HFF-Myc (cell line): ENCODE results near the gene GPC1.

Experiments used
- DNase-seq: peaks from one replicate; pipeline ENCODE4 v3.0.0-alpha.2; 2011; ENCODE audit warnings: low read depth; ENCODE audit errors: extremely low read depth
- H3K4me3 ChIP-seq: replicated peaks from 2 replicates; pipeline ENCODE4 v1.5.1; 2011; ENCODE audit warnings: low read depth, mild to moderate bottlenecking, control low read depth, low read length
- CTCF ChIP-seq: IDR thresholded peaks from 2 replicates; pipeline ENCODE4 v1.5.1; 2012; ENCODE audit warnings: mild to moderate bottlenecking, low read depth, low read length, control low read depth; ENCODE audit errors: missing control alignments

The GPC1 gene

GRCh38 chr2:240436683-240437550, 1.5 kb downstream of the GPC1 start:
- no peak for TF ChIP-seq CTCF
- H3K4me3 ChIP-seq = peak overlapping the region; percentile 76
- no peak for DNase-seq

- no peak for DNase-seq
- peak overlapping the region; percentile 76 for H3K4me3 ChIP-seq
- no peak for TF ChIP-seq CTCF
These were observed 2.0 kb downstream of the GPC1 start for GRCh38 chr2:240437551-240437860.

- TF ChIP-seq CTCF = peak; percentile 94
- H3K4me3 ChIP-seq = peak overlapping the region; percentile 76
- DNase-seq = no peak
These were observed 2.7 kb downstream of the GPC1 start for GRCh38 chr2:240437861-240438809.

- DNase-seq = no peak
- H3K4me3 ChIP-seq = peak overlapping the region; percentile 76; the same call in 1 of the 2 replicates
- no peak for TF ChIP-seq CTCF
These were observed 3.6 kb downstream of the GPC1 start for GRCh38 chr2:240438810-240439697.

GRCh38 chr2:240439698-240440151, 4.3 kb downstream of the GPC1 start:
- H3K4me3 ChIP-seq = no peak overlapping the region
- no peak for DNase-seq
- no peak for TF ChIP-seq CTCF

- no peak overlapping the region for H3K4me3 ChIP-seq
- TF ChIP-seq CTCF = no peak
- no peak for DNase-seq
These were observed 4.8 kb downstream of the GPC1 start for GRCh38 chr2:240440251-240440650.
